ENCODE measurements around the gene FARSB. TPM values are rescaled to one million over a fixed set of nuclear protein-coding genes. Genes with fewer than 3 reads are reported as not detected.
A peak's percentile ranks its signal among the peaks of the same experiment; 100 is the strongest.
"Not testable (repeated sequence)": the region's sequence is repeated elsewhere in the genome, so short reads cannot be mapped to it uniquely, and the experiment has no call there.

Gene FARSB
- total RNA-seq = 16.4 TPM

- intact Hi-C loops (cut with DNase I) = no loop called here
- peak; percentile 99 for ATAC-seq
- peak; percentile 95 for DNase-seq (ENCODE audit: low spot score)
Measured at GRCh38 chr2:222655787-222656525, at the start of gene FARSB. TSS of gene FARSB (minus strand) at chr2:222656092. CDS start at chr2:222656073, 19 bp downstream.

- ATAC-seq (no peak), DNase-seq (ENCODE audit: low spot score) (no peak)
- intact Hi-C loops (cut with DNase I) = no loop called here
Measured at GRCh38 chr2:222703886-222704285, 48.0 kb upstream of the FARSB start.

- DNase-seq (ENCODE audit: low spot score) (no peak), ATAC-seq (no peak)
- intact Hi-C loops (cut with DNase I) = no loop called here
Measured at GRCh38 chr2:222703091-222703490, 47.2 kb upstream of the FARSB start.

- ATAC-seq = no peak
- intact Hi-C loops (cut with DNase I) = no loop called here
- no peak for DNase-seq (ENCODE audit: low spot score)
Measured at GRCh38 chr2:222701721-222702131, 45.8 kb upstream of the FARSB start.

- DNase-seq (ENCODE audit: low spot score) (no peak), ATAC-seq (no peak)
- intact Hi-C loops (cut with DNase I) = no loop called here
Measured at GRCh38 chr2:222701233-222701632, 45.3 kb upstream of the FARSB start.

- ATAC-seq = no peak
- intact Hi-C loops (cut with DNase I) = no loop called here
- DNase-seq (ENCODE audit: low spot score) = no peak
Measured at GRCh38 chr2:222698276-222698675, 42.4 kb upstream of the FARSB start.

- ATAC-seq (no peak), DNase-seq (ENCODE audit: low spot score) (no peak)
- intact Hi-C loops (cut with DNase I) = no loop called here
Measured at GRCh38 chr2:222693837-222694236, 37.9 kb upstream of the FARSB start.

GRCh38 chr2:222693413-222693812 is 37.5 kb upstream of the FARSB start:
- DNase-seq (ENCODE audit: low spot score); intact Hi-C loops (cut with DNase I); ATAC-seq: not testable (repeated sequence)

- intact Hi-C loops (cut with DNase I) = no loop called here
- DNase-seq (ENCODE audit: low spot score) = peak; percentile 82
- ATAC-seq = peak; percentile 84
Measured at GRCh38 chr2:222690564-222691200, 34.8 kb upstream of the FARSB start.

- DNase-seq (ENCODE audit: low spot score) = no peak
- ATAC-seq = no peak
- intact Hi-C loops (cut with DNase I) = no loop called here
Measured at GRCh38 chr2:222689322-222689721, 33.4 kb upstream of the FARSB start.

- DNase-seq (ENCODE audit: low spot score) (no peak), ATAC-seq (no peak)
- intact Hi-C loops (cut with DNase I) = no loop called here
Measured at GRCh38 chr2:222688917-222689316, 33.0 kb upstream of the FARSB start.

- no peak for DNase-seq (ENCODE audit: low spot score)
- no peak for ATAC-seq
- intact Hi-C loops (cut with DNase I) = no loop called here
Measured at GRCh38 chr2:222686086-222686750, 30.3 kb upstream of the FARSB start.

GRCh38 chr2:222683805-222684204 is 27.9 kb upstream of the FARSB start:
- no peak for DNase-seq (ENCODE audit: low spot score)
- intact Hi-C loops (cut with DNase I) = no loop called here
- no peak for ATAC-seq

- intact Hi-C loops (cut with DNase I) = no loop called here
- ATAC-seq (no peak), DNase-seq (ENCODE audit: low spot score) (no peak)
Measured at GRCh38 chr2:222677981-222678380, 22.1 kb upstream of the FARSB start.

- DNase-seq (ENCODE audit: low spot score) (no peak), ATAC-seq (no peak)
- intact Hi-C loops (cut with DNase I) = no loop called here
Measured at GRCh38 chr2:222673883-222674282, 18.0 kb upstream of the FARSB start.

- DNase-seq (ENCODE audit: low spot score) (no peak), ATAC-seq (no peak)
- intact Hi-C loops (cut with DNase I) = no loop called here
Measured at GRCh38 chr2:222673273-222673672, 17.4 kb upstream of the FARSB start.

- ATAC-seq (no peak), DNase-seq (ENCODE audit: low spot score) (no peak)
- intact Hi-C loops (cut with DNase I) = no loop called here
Measured at GRCh38 chr2:222672068-222672401, 16.1 kb upstream of the FARSB start.

- DNase-seq (ENCODE audit: low spot score) = peak; percentile 60
- intact Hi-C loops (cut with DNase I) = no loop called here
- peak; percentile 75 for ATAC-seq
Measured at GRCh38 chr2:222671259-222672067, 15.6 kb upstream of the FARSB start, which contains the start of gene MOGAT1. TSS of gene MOGAT1 (plus strand) at chr2:222671658. CDS start at chr2:222671786, 128 bp downstream.
